ENCODE data around the gene PRR3.

DNA sequence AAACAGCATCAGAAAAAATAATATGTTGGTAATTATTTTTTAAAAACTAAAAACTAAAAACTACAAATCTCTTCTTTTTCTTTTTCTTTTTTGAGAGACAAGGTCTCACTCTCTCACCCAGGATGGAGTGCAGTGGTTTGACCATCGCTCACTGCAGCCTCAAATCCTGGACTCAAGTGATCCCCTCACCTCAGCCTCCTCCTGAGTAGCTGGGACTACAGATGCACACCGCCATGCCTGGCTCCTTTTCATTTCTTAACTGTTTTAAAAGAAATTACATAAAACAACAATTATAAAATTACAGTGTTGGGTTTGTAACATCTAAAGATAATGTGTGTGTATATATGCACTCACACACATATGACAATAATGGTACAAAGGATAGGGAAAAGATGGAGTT lies 43.6 kb upstream of the PRR3 start:
- TF ChIP-seq, protein P1, sequence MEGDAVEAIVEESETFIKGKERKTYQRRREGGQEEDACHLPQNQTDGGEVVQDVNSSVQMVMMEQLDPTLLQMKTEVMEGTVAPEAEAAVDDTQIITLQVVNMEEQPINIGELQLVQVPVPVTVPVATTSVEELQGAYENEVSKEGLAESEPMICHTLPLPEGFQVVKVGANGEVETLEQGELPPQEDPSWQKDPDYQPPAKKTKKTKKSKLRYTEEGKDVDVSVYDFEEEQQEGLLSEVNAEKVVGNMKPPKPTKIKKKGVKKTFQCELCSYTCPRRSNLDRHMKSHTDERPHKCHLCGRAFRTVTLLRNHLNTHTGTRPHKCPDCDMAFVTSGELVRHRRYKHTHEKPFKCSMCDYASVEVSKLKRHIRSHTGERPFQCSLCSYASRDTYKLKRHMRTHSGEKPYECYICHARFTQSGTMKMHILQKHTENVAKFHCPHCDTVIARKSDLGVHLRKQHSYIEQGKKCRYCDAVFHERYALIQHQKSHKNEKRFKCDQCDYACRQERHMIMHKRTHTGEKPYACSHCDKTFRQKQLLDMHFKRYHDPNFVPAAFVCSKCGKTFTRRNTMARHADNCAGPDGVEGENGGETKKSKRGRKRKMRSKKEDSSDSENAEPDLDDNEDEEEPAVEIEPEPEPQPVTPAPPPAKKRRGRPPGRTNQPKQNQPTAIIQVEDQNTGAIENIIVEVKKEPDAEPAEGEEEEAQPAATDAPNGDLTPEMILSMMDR (IDR thresholded peaks at IDR 0.05), result no peak
- no peak for TF ChIP-seq POLR2AphosphoS5 (IDR thresholded peaks at IDR 0.05)
